H9 (cell line): ENCODE results near the gene TTYH2. TPM values are rescaled to one million over a fixed set of nuclear protein-coding genes. Genes with fewer than 3 reads are reported as not detected.

Experiments
- DNase-seq: peaks from one replicate; pipeline ENCODE4 v3.0.0-alpha.2; 2017
- H2AFZ ChIP-seq: one replicate; pipeline ENCODE4 v1.6.1; 2013; ENCODE audit warnings: mild to moderate bottlenecking, low read length, control low read depth, moderate library complexity
- H2AK5ac ChIP-seq: 2 replicates; pipeline ENCODE4 v1.6.1; 2013; ENCODE audit warnings: low read length, control low read depth, mixed read lengths; ENCODE audit not compliant: insufficient read length
- H2BK120ac ChIP-seq: one replicate; pipeline ENCODE4 v1.6.1; 2013; ENCODE audit warnings: low read depth, mild to moderate bottlenecking, low read length, control low read depth, inconsistent platforms; ENCODE audit not compliant: poor library complexity, severe bottlenecking
- H2BK12ac ChIP-seq: 2 replicates; pipeline ENCODE4 v1.6.1; 2013; ENCODE audit warnings: low read length, control low read depth, mixed read lengths, low read depth; ENCODE audit not compliant: insufficient read length
- H2BK15ac ChIP-seq: 2 replicates; pipeline ENCODE4 v1.6.1; 2013; ENCODE audit warnings: low read depth, low read length, control low read depth
- H2BK20ac ChIP-seq: one replicate; pipeline ENCODE4 v1.6.1; 2013; ENCODE audit warnings: low read depth, mild to moderate bottlenecking, low read length, control low read depth, inconsistent platforms; ENCODE audit not compliant: poor library complexity, severe bottlenecking
- H2BK5ac ChIP-seq: 2 replicates; pipeline ENCODE4 v1.6.1; 2013; ENCODE audit warnings: low read length, control low read depth, mixed read lengths; ENCODE audit not compliant: insufficient read length
- H3K14ac ChIP-seq: 2 replicates; pipeline ENCODE4 v1.6.1; 2013; ENCODE audit warnings: low read length, control low read depth; ENCODE audit not compliant: insufficient read depth
- H3K18ac ChIP-seq: 2 replicates; pipeline ENCODE4 v1.6.1; 2013; ENCODE audit warnings: low read depth, mild to moderate bottlenecking, mixed read lengths, low read length, control low read depth; ENCODE audit not compliant: insufficient read length
- H3K23ac ChIP-seq: 2 replicates; pipeline ENCODE4 v1.6.1; 2013; ENCODE audit warnings: low read length, control low read depth, mixed read lengths, low read depth; ENCODE audit not compliant: insufficient read length
- H3K23me2 ChIP-seq: 2 replicates; pipeline ENCODE4 v1.6.1; 2013; ENCODE audit warnings: low read depth, mild to moderate bottlenecking, mixed read lengths, low read length, control low read depth; ENCODE audit not compliant: insufficient read length, poor library complexity, severe bottlenecking
- H3K27ac ChIP-seq: 2 replicates; pipeline ENCODE4 v1.5.1; 2013; ENCODE audit warnings: low read length, control low read depth, mixed read lengths, low read depth; ENCODE audit not compliant: insufficient read length
- H3K27me3 ChIP-seq: 2 replicates; pipeline ENCODE4 v1.6.1; 2013; ENCODE audit warnings: low read length, control low read depth, inconsistent platforms; ENCODE audit not compliant: insufficient read depth
- H3K4ac ChIP-seq: 2 replicates; pipeline ENCODE4 v1.6.1; 2013; ENCODE audit warnings: low read depth, mild to moderate bottlenecking, control low read depth, inconsistent platforms, low read length, moderate library complexity
- H3K4me1 ChIP-seq: 2 replicates; pipeline ENCODE4 v1.6.1; 2013; ENCODE audit warnings: low read length, control low read depth, inconsistent platforms; ENCODE audit not compliant: insufficient read depth
- H3K4me2 ChIP-seq: 2 replicates; pipeline ENCODE4 v1.6.1; 2013; ENCODE audit warnings: low read length, control low read depth, mixed read lengths; ENCODE audit not compliant: insufficient read length, insufficient read depth
- H3K56ac ChIP-seq: 2 replicates; pipeline ENCODE4 v1.6.1; 2013; ENCODE audit warnings: low read depth, mild to moderate bottlenecking, mixed read lengths, low read length, control low read depth; ENCODE audit not compliant: insufficient read length
- H3K79me1 ChIP-seq: 2 replicates; pipeline ENCODE4 v1.6.1; 2013; ENCODE audit warnings: low read depth, mild to moderate bottlenecking, moderate library complexity, low read length, control low read depth, inconsistent platforms; ENCODE audit not compliant: insufficient read depth, poor library complexity, severe bottlenecking
- H3K79me2 ChIP-seq: 2 replicates; pipeline ENCODE4 v1.6.1; 2013; ENCODE audit warnings: low read length, control low read depth, inconsistent platforms; ENCODE audit not compliant: insufficient read depth
- H3K9ac ChIP-seq: 2 replicates; pipeline ENCODE4 v1.6.1; 2013; ENCODE audit warnings: low read length, control low read depth, mixed read lengths; ENCODE audit not compliant: insufficient read length; ENCODE audit errors: extremely low read depth
- H3K9me3 ChIP-seq: one replicate; pipeline ENCODE4 v1.6.1; 2013; ENCODE audit warnings: low read depth, low read length, inconsistent platforms; ENCODE audit not compliant: control insufficient read depth
- H3T11ph ChIP-seq: one replicate; pipeline ENCODE4 v1.6.1; 2013; ENCODE audit warnings: mild to moderate bottlenecking, low read length, control low read depth, inconsistent platforms
- H4K20me1 ChIP-seq: one replicate; pipeline ENCODE4 v1.6.1; 2013; ENCODE audit not compliant: control insufficient read depth, insufficient read length, insufficient read depth
- H4K5ac ChIP-seq: 2 replicates; pipeline ENCODE4 v1.6.1; 2013; ENCODE audit warnings: low read depth, mild to moderate bottlenecking, mixed read lengths, low read length, control low read depth; ENCODE audit not compliant: insufficient read length
- H4K8ac ChIP-seq: replicated peaks from 2 replicates; pipeline ENCODE4 v1.6.1; 2013; ENCODE audit warnings: low read length, control low read depth, mixed read lengths, low read depth; ENCODE audit not compliant: insufficient read length
- H4K91ac ChIP-seq: 2 replicates; pipeline ENCODE4 v1.6.1; 2013; ENCODE audit warnings: low read depth, mild to moderate bottlenecking, moderate library complexity, mixed read lengths, low read length, control low read depth; ENCODE audit not compliant: insufficient read length
- H3K27ac Mint-ChIP-seq, 3 experiments: 2 replicates in 2 of 3; 3 replicates in 1 of 3; pipeline ENCODE4 v1.8.0; 2020 to 2021; ENCODE audit warnings: mixed read lengths in 3 of 3, mild to moderate bottlenecking in 1 of 3, moderate library complexity in 1 of 3
- H3K27me3 Mint-ChIP-seq: 2 replicates; pipeline ENCODE4 v1.8.0; 2021; ENCODE audit warnings: low read depth, mild to moderate bottlenecking, moderate library complexity, mixed read lengths
- H3K36me3 Mint-ChIP-seq, 3 experiments: 2 replicates in 2 of 3; 3 replicates in 1 of 3; pipeline ENCODE4 v1.8.0; 2020 to 2021; ENCODE audit warnings: low read depth in 3 of 3, mixed read lengths in 3 of 3; ENCODE audit not compliant: insufficient read depth in 1 of 3
- H3K4me1 Mint-ChIP-seq, 2 experiments: 2 replicates each; pipeline ENCODE4 v1.8.0; 2020; ENCODE audit warnings: mixed read lengths in 2 of 2
- H3K4me3 Mint-ChIP-seq, 2 experiments: 2 replicates in 1 of 2; 3 replicates in 1 of 2; pipeline ENCODE4 v1.8.0; 2020 to 2021; ENCODE audit warnings: mild to moderate bottlenecking in 2 of 2, mixed read lengths in 2 of 2, moderate library complexity in 1 of 2
- H3K9me3 Mint-ChIP-seq, 2 experiments: 2 replicates in 1 of 2; 3 replicates in 1 of 2; pipeline ENCODE4 v1.8.0; 2020; ENCODE audit warnings: mild to moderate bottlenecking in 2 of 2, mixed read lengths in 2 of 2, moderate library complexity in 1 of 2
- CTCF ChIP-seq: fragments of 200-600 bp; sonication (generic); conservative IDR thresholded peaks from 3 replicates; pipeline ENCODE4 v1.8.0; 2021; ENCODE audit warnings: antibody characterized with exemption, mild to moderate bottlenecking
- WGBS: extraction: QIAGEN DNeasy Blood & Tissue Kit; methylation state at CpG from one replicate; pipeline ENCODE4 v1.1.7; 2013; ENCODE audit warnings: missing lambda C conversion rate, low lambda C conversion rate, mixed read lengths; ENCODE audit not compliant: insufficient read length; ENCODE audit errors: extremely low coverage; 5-methylcytosine and 5-hydroxymethylcytosine counted together
- total RNA-seq: library from RNA; stranded (reverse); gene quantifications from 2 replicates; pipeline ENCODE4 v1.2.1, GENCODE V29; 2021

The TTYH2 gene
- total RNA-seq, 1 experiment from 2014 or later: 1.6 TPM

GRCh38 chr17:74260525-74260850 is 47.1 kb downstream of the TTYH2 start:
- Mint-ChIP-seq H3K36me3 (no peaks in the 10 kb centered on the region), H3K27me3 (peaks cover 17% of the 10 kb centered on the region), H3K4me3 (peak overlapping the region; percentile 17 to 26; a peak in 1 of 5 replicates), H3K27ac (peak overlapping the region in 1 of 3 experiments; percentile 36; a peak in 1 of 7 replicates), H3K9me3 (no peaks in the 10 kb centered on the region), H3K4me1 (peaks cover 18 to 22% of the 10 kb centered on the region in 2 experiments)
- no CpG with 5 or more reads among the region's 6 CpGs for WGBS
- no peak overlapping the region for H3K27ac ChIP-seq
- H3K4ac ChIP-seq: no peak overlapping the region
- no peak overlapping the region for H2BK15ac ChIP-seq
- H3K9ac ChIP-seq: no peak overlapping the region
- no peak overlapping the region for H3K56ac ChIP-seq
- H3K79me1 ChIP-seq: no peaks in the 10 kb centered on the region
- no peak overlapping the region for H2BK20ac ChIP-seq
- no peak overlapping the region for H3T11ph ChIP-seq
- no peaks in the 10 kb centered on the region for H4K20me1 ChIP-seq
- H2BK120ac ChIP-seq: no peak overlapping the region
- no peak overlapping the region for H2AK5ac ChIP-seq
- H2BK12ac ChIP-seq: no peak overlapping the region
- H4K91ac ChIP-seq: no peak overlapping the region
- no peaks in the 10 kb centered on the region for H3K79me2 ChIP-seq
- H3K23ac ChIP-seq: no peak overlapping the region
- no peaks in the 10 kb centered on the region for H3K27me3 ChIP-seq
- H3K14ac ChIP-seq: peak overlapping the region; percentile 82
- H3K18ac ChIP-seq: peak overlapping the region; percentile 7
- H4K8ac ChIP-seq: no peak overlapping the region
- peak; percentile 82 for DNase-seq
- no peaks in the 10 kb centered on the region for H3K9me3 ChIP-seq
- TF ChIP-seq CTCF: no peak
- H3K4me2 ChIP-seq: peak overlapping the region; percentile 6
- H3K23me2 ChIP-seq: peaks cover 3% of the 10 kb centered on the region
- H2AFZ ChIP-seq: no peak overlapping the region
- H4K5ac ChIP-seq: no peak overlapping the region
- H2BK5ac ChIP-seq: no peak overlapping the region
- peaks cover 4% of the 10 kb centered on the region; the same call in 1 of the 2 replicates for H3K4me1 ChIP-seq
